Measurements from ENCODE around the gene FAR2.
A peak's percentile ranks its signal among the peaks of the same experiment; 100 is the strongest.
"Not testable (repeated sequence)": the region's sequence is repeated elsewhere in the genome, so short reads cannot be mapped to it uniquely, and the experiment has no call there.

FAR2 gene

GRCh38 chr12:29164477-29165393 is 15.7 kb downstream of the FAR2 start:
- Mint-ChIP-seq H3K27ac (no peak overlapping the region), H3K9me3 (no peaks in the 10 kb centered on the region), H3K27me3 (no peaks in the 10 kb centered on the region), H3K36me3 (ENCODE audit: low read depth) (peaks cover 6% of the 10 kb centered on the region), H3K4me1 (ENCODE audit: low read depth) (peaks cover 28% of the 10 kb centered on the region), H3K4me3 (no peak overlapping the region)

- Mint-ChIP-seq H3K36me3 (ENCODE audit: low read depth) (peaks cover 4% of the 10 kb centered on the region), H3K4me3 (no peak overlapping the region), H3K27me3 (no peaks in the 10 kb centered on the region), H3K27ac (no peak overlapping the region), H3K4me1 (ENCODE audit: low read depth) (peaks cover 13% of the 10 kb centered on the region), H3K9me3 (no peaks in the 10 kb centered on the region)
These were observed 18.4 kb downstream of the FAR2 start for GRCh38 chr12:29167445-29167844.

DNA sequence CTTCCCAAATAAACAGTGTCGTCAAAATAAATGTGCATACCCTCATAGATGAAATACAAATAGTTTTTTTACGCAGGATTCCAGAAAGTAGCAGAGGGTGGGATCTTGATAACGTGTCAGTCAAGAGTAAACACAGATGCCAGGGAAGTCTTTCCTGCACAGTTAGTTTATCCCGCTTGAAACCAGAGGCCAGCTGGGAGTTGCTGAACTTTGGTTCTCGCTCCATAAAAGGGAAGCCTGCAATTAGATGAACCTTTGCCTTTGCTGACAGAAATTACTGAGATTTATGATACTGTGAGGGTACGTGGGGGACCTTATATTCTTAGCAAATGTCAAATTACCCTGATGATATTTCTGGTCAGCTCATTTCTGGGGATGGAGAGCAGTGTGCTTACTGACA is 18.9 kb downstream of the FAR2 start:
- peaks cover 4% of the 10 kb centered on the region for H3K36me3 Mint-ChIP-seq (ENCODE audit: low read depth)
- no peak overlapping the region for H3K4me3 Mint-ChIP-seq
- H3K27ac Mint-ChIP-seq = no peak overlapping the region
- no peaks in the 10 kb centered on the region for H3K27me3 Mint-ChIP-seq
- no peaks in the 10 kb centered on the region for H3K9me3 Mint-ChIP-seq
- H3K4me1 Mint-ChIP-seq (ENCODE audit: low read depth) = peaks cover 13% of the 10 kb centered on the region

- not testable (repeated sequence) for H3K27ac Mint-ChIP-seq; H3K4me1 Mint-ChIP-seq (ENCODE audit: low read depth); H3K4me3 Mint-ChIP-seq; H3K36me3 Mint-ChIP-seq (ENCODE audit: low read depth); H3K9me3 Mint-ChIP-seq; H3K27me3 Mint-ChIP-seq
These were observed 20.9 kb downstream of the FAR2 start for GRCh38 chr12:29169978-29170377.

DNA sequence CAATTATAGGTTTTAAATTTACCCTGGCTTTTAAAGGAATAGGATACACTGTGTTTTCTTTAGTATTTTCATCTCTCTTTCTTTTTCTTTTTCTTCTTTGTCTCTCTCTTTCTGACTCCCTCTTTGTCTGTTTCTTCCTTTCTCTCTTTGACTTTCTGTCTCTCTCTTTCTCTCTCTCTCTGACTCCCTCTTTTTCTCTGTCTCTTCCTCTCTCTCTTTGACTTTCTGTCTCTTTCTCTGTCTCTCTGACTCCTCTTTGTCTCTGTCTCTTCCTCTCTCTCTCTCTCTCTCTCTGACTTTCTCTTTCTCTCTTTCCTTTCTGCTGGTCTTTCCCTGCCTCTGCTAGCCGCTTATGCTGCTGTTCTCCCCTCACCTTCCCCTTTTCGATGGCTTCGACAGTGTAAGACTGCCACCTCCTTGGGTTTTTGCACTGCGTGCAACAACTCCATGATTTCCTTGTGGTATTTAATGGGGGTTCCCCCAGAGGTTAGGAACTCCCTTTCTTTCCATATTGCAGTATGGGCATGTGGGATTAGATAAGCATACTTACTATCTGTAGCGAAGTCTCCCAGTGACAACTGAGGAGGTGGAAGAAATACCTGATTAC is 21.5 kb downstream of the FAR2 start:
- not testable (repeated sequence) for H3K27me3 Mint-ChIP-seq; H3K36me3 Mint-ChIP-seq (ENCODE audit: low read depth); H3K9me3 Mint-ChIP-seq; H3K4me1 Mint-ChIP-seq (ENCODE audit: low read depth); H3K4me3 Mint-ChIP-seq
- H3K27ac Mint-ChIP-seq = peak overlapping the region; percentile 46

DNA sequence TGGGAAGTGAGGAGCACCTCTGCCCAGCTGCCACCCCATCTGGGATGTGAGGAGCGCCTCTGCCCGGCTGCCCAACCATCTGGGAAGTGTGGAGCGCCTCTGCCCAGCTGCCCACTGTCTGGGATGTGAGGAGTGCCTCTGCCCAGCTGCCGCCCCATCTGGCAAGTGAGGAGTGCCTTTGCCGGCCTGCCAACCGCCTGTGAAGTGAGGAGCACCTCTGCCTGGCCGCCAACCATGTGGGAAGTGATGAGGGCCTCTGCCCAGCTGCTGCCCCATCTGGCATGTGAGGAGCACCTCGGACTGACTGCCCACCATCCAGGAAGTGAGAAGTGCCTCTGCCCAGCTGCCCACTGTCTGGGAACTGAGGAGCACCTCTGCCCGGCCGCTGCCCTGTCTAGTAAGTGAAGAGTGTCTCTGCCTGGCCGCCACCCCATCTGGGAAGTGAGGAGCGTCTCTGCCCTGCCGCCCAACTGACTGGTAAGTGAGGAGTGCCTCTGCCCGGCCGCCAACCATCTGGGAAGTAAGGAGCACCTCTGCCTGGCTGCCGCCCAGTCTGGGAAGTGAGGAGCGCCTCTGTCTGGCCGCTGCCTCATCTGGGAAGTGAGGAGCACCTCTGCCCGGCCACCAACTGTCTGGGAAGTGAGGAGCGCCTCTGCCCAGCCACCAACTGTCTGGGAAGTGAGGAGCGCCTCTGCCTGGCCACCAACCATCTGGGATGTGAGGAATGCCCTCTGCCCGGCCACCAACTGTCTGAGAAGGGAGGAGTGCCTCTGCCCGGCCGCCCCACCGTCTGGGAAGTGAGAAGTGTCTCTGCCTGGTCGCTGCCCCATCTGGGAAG is 22.6 kb downstream of the FAR2 start:
- no peaks in the 10 kb centered on the region for H3K27me3 Mint-ChIP-seq
- H3K9me3 Mint-ChIP-seq = no peaks in the 10 kb centered on the region
- H3K36me3 Mint-ChIP-seq (ENCODE audit: low read depth) = peaks cover 4% of the 10 kb centered on the region
- H3K27ac Mint-ChIP-seq = no peak overlapping the region
- no peaks in the 10 kb centered on the region for H3K4me1 Mint-ChIP-seq (ENCODE audit: low read depth)
- H3K4me3 Mint-ChIP-seq = no peak overlapping the region

DNA sequence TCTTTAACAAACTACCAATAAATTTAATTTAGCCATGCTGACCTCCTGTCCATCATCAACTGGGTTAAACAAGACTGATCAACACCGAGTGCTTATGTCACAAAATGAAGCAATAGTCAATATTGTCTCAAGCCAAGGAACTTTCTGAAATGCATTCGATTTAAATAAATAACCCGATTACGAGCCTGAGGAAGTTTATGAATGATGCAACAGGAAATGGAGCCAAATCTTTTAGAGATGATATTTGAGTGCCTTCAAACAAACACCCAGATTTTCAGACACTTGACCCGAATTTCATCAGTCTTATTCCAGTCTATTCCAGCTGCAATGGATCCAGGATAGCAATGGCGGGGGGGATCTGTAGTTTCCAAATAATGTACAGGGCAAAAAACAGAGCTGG is 27.9 kb downstream of the FAR2 start:
- Mint-ChIP-seq H3K4me3 (no peak overlapping the region), H3K9me3 (peaks cover 2% of the 10 kb centered on the region), H3K27ac (no peak overlapping the region), H3K36me3 (ENCODE audit: low read depth) (no peaks in the 10 kb centered on the region), H3K4me1 (ENCODE audit: low read depth) (no peaks in the 10 kb centered on the region), H3K27me3 (no peaks in the 10 kb centered on the region)

- H3K36me3 Mint-ChIP-seq (ENCODE audit: low read depth); H3K27me3 Mint-ChIP-seq; H3K27ac Mint-ChIP-seq; H3K4me1 Mint-ChIP-seq (ENCODE audit: low read depth); H3K4me3 Mint-ChIP-seq: not testable (repeated sequence)
- H3K9me3 Mint-ChIP-seq = peaks cover 10% of the 10 kb centered on the region
These were observed 33.2 kb downstream of the FAR2 start for GRCh38 chr12:29182247-29182646.

DNA sequence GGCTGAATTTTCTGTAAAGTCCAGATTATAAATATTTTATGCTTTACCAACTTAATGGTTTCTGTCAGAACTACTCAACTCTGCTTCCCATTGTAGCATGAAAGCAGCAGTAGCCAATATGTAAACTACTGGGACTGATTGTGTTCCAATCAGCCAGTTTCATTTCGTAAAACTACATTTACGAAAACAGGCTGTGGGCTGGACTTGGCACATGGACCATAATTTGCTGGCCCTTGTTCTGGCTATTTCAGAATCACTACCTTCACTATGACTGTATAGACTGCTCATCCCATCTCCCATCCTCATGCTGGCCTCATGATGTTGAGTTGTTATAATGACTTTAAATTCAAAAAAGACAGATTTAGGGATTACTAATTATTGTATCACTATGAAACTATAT is 38.7 kb downstream of the FAR2 start:
- H3K4me3 Mint-ChIP-seq = no peak overlapping the region
- H3K27me3 Mint-ChIP-seq = no peaks in the 10 kb centered on the region
- no peaks in the 10 kb centered on the region for H3K4me1 Mint-ChIP-seq (ENCODE audit: low read depth)
- H3K36me3 Mint-ChIP-seq (ENCODE audit: low read depth) = peaks cover 6% of the 10 kb centered on the region
- H3K27ac Mint-ChIP-seq = no peak overlapping the region
- peaks cover 6% of the 10 kb centered on the region for H3K9me3 Mint-ChIP-seq

DNA sequence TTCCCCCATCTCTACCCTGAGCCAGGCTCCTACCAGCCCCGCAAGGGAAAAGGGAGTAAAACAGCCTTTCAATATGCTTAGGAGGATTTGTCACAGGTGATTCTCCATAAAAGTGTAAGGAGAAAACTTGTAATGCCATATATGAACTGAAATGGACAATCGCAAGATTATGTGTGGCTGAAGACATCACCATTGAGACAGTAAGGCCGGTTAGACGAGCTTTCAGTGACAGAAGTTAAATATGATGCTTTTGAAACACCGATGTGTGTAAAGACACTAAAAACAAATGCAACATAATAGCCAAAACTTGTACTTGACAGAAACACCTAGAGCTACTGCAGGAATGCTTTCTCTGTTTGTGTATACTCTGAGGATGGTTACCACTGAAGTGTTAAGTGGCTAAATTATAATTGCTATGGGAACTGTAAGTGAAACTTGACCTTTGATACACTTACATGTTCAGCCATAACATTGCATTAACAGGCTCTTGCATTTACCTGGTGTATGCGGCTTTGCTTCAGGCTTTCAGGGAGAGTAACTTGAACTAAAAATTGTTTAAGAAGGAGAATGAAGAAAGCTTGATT is 42.3 kb downstream of the FAR2 start:
- no peak overlapping the region for H3K4me3 Mint-ChIP-seq
- H3K27me3 Mint-ChIP-seq = no peaks in the 10 kb centered on the region

GRCh38 chr12:29198901-29199300 is 49.8 kb downstream of the FAR2 start:
- peaks cover 10% of the 10 kb centered on the region for H3K9me3 Mint-ChIP-seq
- no peak overlapping the region for H3K4me3 Mint-ChIP-seq
- no peaks in the 10 kb centered on the region for H3K36me3 Mint-ChIP-seq (ENCODE audit: low read depth)
- H3K27me3 Mint-ChIP-seq = no peaks in the 10 kb centered on the region
- H3K27ac Mint-ChIP-seq = no peak overlapping the region
- H3K4me1 Mint-ChIP-seq (ENCODE audit: low read depth) = no peaks in the 10 kb centered on the region

More for the DNA sequence above, 42.3 kb downstream of the FAR2 start:
- Mint-ChIP-seq H3K9me3 (no peaks in the 10 kb centered on the region), H3K4me1 (ENCODE audit: low read depth) (no peaks in the 10 kb centered on the region), H3K36me3 (ENCODE audit: low read depth) (no peaks in the 10 kb centered on the region), H3K27ac (no peak overlapping the region)

GRCh38 chr12:29200586-29200985 is 51.5 kb downstream of the FAR2 start:
- peaks cover 10% of the 10 kb centered on the region for H3K9me3 Mint-ChIP-seq
- no peak overlapping the region for H3K27ac Mint-ChIP-seq
- no peak overlapping the region for H3K4me3 Mint-ChIP-seq
- H3K36me3 Mint-ChIP-seq (ENCODE audit: low read depth) = no peaks in the 10 kb centered on the region
- no peaks in the 10 kb centered on the region for H3K27me3 Mint-ChIP-seq
- H3K4me1 Mint-ChIP-seq (ENCODE audit: low read depth) = no peaks in the 10 kb centered on the region

GRCh38 chr12:29201296-29201695 is 52.2 kb downstream of the FAR2 start:
- Mint-ChIP-seq H3K27ac (no peak overlapping the region), H3K9me3 (peaks cover 10% of the 10 kb centered on the region), H3K27me3 (no peaks in the 10 kb centered on the region), H3K36me3 (ENCODE audit: low read depth) (no peaks in the 10 kb centered on the region), H3K4me3 (no peak overlapping the region), H3K4me1 (ENCODE audit: low read depth) (no peaks in the 10 kb centered on the region)

DNA sequence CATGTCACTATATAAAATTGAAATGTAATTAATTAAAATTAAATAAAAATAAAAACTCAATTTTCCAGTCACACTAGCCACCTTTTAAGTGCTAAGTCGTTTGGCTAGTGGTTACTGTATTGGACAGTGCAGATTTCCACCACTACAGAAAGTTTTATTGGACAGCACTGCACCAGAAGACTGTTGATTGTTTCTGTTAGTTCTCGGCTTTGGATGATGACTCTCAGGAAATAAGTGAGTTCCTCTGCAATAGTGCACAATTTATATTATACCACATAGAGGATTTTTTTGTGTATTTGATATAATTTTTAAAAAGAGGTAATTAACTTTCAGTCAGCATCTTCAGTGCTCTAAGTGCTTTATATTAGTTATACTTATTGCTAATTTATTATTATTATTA is 52.7 kb downstream of the FAR2 start:
- Mint-ChIP-seq H3K4me3 (no peak overlapping the region), H3K27me3 (no peaks in the 10 kb centered on the region), H3K9me3 (peaks cover 10% of the 10 kb centered on the region), H3K36me3 (ENCODE audit: low read depth) (no peaks in the 10 kb centered on the region), H3K4me1 (ENCODE audit: low read depth) (no peaks in the 10 kb centered on the region), H3K27ac (no peak overlapping the region)

DNA sequence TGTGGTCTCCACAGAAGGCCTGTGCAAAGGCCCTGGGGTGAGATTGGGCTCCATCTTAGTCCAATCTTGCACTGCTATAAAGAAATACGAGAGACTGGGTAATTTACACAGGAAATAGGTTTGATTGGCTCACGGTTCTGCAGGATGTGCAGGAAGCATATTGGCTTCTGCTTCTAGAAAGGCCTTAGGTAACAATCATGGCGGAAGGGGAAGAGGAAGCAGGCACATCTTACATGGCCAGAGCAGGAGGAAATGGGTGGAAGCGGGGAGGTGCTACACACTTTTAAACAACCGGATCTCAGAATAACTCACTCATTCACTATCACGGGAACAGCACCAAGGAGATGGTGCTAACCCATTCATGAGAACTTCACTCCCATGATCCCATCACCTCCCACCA is 55.4 kb downstream of the FAR2 start:
- Mint-ChIP-seq H3K27me3 (no peaks in the 10 kb centered on the region), H3K4me3 (no peak overlapping the region), H3K36me3 (ENCODE audit: low read depth) (no peaks in the 10 kb centered on the region), H3K27ac (no peak overlapping the region), H3K4me1 (ENCODE audit: low read depth) (no peaks in the 10 kb centered on the region), H3K9me3 (peaks cover 10% of the 10 kb centered on the region)

Data from stimulated activated naive CD8-positive, alpha-beta T cell treated with anti-CD3 and anti-CD28 coated beads, Interleukin-15, Interleukin-2, amounts not matched to agents 100 ng/mL and 50 ng/mL, for 24 hours (primary cell).